Stimulated activated CD4-positive, alpha-beta T cell treated with anti-CD3 and anti-CD28 coated beads, TNF-alpha, amount 100 ng/mL, for 24 hours (primary cell): ENCODE data around the gene RRAD.

ENCODE experiments used
- DNase-seq, 3 experiments: peaks; one replicate each; pipeline ENCODE4 v3.0.0-alpha.2; 2020; ENCODE audit warnings: low read depth in 3 of 3

Gene RRAD

DNA sequence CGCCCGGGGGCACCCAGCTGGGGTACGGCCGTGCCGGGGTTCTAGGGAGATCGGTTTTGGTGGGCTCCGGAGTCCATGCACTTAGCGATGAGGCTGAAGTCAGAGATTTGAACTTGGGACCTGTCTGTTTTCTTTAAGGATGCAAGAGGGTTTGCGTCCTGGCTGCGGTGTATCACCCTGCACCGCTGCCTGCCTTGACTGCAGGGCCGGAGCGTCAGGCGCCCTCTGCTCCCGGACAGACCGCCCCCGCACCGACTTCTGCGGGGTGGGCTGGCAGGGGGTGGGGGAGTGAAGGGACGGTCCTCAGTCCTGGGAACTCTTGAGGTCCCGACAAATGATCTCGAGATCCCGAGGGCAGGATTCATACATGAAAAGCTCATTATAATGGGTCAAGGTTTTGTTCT lies 44.3 kb downstream of the RRAD start:
- peak in 1 of 3 experiments; percentile 22 for DNase-seq

DNA sequence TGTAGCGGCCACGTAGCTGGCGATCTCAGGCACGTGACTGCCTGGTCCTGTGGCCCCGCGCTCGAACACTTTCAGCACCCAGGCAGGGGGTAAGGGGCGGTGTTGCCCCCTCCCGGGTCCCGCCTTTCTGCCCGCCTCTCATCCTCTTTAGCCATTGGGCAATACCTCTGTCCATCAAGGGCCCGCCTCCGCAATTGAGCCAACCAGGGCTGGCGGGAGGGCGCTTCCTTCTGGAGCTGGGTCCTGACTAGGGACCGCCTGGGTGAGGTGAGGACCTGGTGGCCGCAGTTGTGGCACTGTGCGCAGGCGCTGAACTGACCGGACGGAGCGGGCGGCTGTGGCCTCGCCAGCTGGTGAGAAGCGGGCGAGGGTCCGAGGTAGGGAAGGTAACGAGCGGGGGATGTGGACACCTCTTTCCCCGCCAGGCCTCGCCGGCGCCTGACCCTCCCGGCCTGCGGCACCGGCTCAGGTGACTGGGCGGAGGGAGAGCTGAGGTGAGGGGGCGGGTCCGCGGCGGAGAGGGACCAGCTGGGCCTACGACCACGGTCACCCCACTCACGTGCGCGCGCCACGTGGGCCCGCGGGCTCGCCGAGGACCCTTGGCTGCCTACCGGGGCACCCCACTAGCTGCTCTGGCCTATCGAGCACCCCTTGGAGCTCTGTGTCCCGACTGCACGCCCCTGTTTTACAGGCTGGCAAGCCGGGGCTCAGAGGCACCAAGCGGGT lies 44.9 kb downstream of the RRAD start, which contains the start of gene PDP2:
Gene PDP2 (plus strand): TSS at position 228 of the 726 bp plus-strand sequence. CDS start 3,770 bp downstream, outside the sequence.
- peak; percentile 77 to 92 (median 87) for DNase-seq

DNA sequence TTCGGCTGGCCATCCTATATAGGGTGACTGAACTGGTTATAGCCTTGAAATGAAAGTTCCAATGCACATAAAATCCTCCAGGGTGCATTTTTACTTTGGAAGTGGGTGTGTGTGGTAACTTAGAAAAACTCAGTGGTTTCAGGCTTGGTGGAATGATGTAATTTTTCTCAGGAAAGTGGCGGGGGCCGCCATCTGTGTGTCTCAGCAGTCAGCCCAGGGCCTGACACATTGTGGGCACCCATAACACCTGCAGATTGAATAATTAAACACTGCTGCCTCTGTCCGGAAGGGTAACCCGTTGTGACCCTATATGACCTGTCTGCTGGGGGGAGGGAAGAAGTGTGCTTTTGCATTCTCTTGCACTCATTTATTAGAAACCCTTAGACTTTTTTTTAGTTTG lies 47.3 kb downstream of the RRAD start:
- DNase-seq = peak in 2 of 3 experiments; percentile 48 to 75

DNA sequence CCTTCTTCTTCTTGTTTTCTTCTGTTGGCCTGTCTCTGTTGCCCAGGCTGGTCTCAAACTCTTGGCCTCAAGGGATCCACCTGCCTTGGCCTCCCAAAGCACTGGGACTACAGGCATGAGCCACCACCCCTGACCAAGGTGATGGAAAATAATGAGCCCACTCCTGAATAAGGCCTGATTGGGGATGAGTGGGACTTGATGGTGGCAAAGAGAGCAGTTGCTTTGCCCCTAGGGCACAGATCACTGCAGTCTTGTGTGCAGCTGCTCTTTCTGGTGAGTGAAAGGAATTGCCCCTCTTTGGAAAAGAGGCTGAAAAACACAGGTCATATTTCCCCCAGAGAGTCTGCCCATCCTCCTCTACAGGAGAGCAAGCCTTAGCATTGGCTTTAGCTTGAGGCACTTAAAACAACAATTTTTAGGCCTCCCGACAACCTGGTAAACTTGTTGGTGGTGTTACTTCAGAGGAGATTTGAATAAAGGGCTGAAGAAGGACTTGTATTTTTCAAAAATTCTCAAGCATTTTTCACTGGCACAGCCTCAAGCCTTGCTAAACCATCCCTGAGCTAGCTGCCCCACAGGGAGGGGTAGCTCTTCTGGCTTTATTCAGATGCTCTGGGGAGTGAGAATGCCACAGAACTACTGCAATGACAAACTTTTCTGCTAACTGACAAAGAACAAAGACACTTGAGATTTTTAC lies 51.1 kb downstream of the RRAD start:
- no peak for DNase-seq

DNA sequence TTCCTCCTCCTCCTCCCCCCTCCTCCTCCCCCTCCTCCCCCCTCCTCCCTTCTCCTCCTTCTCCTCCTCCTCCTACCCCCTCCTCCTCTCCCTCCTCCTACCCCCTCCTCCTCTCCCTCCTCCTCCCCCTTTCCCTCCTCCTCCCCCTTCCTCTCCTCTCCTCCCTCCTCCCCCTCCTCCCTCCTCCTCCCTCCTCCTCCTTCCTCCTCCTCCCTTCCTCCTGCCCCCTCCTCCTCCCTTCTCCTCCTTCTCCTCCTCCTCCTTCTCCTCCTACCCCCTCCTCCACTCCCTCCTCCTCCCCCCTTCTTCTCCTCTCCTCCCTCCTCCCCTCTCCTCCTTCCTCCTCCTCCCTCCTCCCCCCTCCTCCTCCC lies 51.7 kb downstream of the RRAD start:
- DNase-seq = no peak

DNA sequence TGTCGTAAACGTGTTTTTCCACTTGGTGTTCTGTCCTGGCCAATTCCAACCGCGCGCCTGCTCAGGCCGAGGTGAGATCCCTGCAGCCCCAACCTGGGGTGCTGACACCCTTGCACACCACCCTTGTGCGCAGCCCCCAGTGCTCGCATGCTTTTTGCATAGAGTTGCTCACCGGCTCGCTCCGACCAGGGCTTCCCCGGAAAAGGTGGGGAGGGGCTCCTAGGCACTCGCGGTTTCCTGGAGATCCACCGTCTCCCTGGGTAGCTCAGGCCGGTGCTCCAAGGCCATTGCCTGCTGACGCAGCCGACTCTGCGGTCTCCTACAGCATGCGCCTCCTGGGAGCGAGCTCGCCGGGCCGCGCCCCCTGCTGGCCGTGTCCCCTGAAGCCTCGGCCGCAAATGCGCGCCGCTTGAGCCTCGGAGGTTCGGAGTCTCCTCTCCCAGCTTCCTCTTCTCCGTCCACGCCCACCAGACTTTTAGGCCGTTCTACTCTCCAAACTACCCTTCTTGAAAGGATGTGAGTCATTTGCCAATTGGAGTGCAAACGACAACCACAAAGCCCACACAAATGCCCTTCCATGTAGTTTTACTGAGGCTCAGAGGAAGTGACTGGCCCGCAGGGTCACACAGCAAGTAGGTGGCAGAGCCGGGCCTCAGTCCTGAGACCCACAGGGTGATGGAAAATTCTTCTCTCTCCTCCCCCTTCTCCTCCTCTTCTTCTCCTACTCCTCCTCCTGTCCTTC lies 52.2 kb downstream of the RRAD start:
- peak; percentile 71 to 94 (median 85) for DNase-seq

DNA sequence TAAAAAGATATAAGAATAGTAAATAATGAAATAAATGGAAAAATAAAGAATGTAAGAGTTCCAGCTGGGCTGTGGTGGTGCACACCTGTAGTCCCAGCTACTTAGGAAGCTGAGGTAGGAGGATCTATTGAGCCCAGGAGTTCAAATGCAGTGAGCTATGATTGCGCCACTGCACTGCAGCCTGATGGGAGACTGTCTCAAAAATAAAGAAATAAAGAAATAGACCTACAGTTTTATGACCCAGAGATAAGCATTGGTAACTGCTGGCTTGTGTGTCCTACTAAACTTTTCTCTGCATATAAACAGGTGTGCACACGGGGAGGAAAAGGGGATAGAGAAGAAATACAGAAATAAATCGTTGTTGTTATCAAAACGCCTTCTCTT lies 52.8 kb downstream of the RRAD start:
- DNase-seq = no peak

DNA sequence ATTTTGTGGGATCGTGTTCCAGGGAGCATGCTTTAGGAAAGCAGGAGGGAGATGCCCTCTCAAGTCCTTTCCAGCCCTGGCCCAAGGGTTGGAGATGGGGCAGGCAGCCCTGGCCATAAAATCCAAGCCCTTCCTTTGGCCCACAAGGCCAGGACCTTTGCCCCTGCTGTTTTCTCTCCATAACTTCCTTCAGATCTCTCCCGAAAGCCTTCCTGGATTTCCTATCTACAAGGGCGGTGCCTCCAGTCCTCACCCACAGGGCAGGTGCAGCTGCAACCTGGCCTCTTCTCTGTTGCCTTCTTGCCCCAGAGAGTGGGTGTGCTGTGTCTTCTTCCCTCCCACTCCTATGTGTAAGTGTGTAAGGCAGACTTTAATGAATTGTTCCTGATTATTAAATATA lies 53.5 kb downstream of the RRAD start:
- no peak for DNase-seq
